Measurements from ENCODE around the gene PRDM15. TPM values are rescaled to one million over a fixed set of nuclear protein-coding genes. Genes with fewer than 3 reads are reported as not detected.

The PRDM15 gene
- total and polyA plus RNA-seq, 2 donors (not counting 1 experiment from before 2014, with no cell fraction given), result 2.3 to 3.6 TPM

DNA sequence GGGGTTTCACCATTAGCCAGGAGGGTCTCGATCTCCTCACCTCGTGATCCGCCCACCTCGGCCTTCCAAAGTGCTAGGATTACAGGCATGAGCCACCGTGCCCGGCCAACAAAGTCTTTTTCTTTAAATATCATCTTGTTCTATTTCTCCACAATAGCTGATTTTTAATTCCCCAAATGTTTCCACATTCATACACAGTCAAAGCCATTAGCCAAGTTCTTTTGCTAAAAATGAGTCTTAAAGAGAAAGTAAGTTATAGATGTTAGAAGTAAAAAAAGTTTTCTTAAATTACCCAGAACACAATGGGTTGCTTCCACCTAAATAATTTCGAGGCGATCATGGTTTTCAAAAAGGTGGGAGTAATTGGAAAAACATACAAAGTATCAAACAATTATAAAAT, 44.0 kb upstream of the PRDM15 start:
- TF ChIP-seq EZH2 (IDR thresholded peaks at IDR 0.05; ENCODE audit: low read length, missing control alignments), result no peak
- TF ChIP-seq, protein P1, sequence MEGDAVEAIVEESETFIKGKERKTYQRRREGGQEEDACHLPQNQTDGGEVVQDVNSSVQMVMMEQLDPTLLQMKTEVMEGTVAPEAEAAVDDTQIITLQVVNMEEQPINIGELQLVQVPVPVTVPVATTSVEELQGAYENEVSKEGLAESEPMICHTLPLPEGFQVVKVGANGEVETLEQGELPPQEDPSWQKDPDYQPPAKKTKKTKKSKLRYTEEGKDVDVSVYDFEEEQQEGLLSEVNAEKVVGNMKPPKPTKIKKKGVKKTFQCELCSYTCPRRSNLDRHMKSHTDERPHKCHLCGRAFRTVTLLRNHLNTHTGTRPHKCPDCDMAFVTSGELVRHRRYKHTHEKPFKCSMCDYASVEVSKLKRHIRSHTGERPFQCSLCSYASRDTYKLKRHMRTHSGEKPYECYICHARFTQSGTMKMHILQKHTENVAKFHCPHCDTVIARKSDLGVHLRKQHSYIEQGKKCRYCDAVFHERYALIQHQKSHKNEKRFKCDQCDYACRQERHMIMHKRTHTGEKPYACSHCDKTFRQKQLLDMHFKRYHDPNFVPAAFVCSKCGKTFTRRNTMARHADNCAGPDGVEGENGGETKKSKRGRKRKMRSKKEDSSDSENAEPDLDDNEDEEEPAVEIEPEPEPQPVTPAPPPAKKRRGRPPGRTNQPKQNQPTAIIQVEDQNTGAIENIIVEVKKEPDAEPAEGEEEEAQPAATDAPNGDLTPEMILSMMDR (conservative IDR thresholded peaks at IDR 0.05 in 1 of 2, IDR thresholded peaks at IDR 0.05 in 1 of 2; ENCODE audit: low read depth in 1 of 2, low read length in 2 of 2), result no peak
- Histone ChIP-seq H2AFZ (ENCODE audit: low read length) (no peak overlapping the region), H3K4me2 (ENCODE audit: extremely low read depth, insufficient read depth, low read length) (peak overlapping the region; percentile 92), H4K20me1 (ENCODE audit: control insufficient read depth, extremely low read depth, insufficient read depth, low read length) (no peaks in the 10 kb centered on the region), H3K4me3 (replicated peaks in 1 of 4; ENCODE audit: control extremely low read depth in 1 of 4, insufficient read depth in 1 of 4, low read depth in 3 of 4, low read length in 4 of 4) (peak overlapping the region in 2 of 4 experiments; percentile 11 to 23), H3K9ac (ENCODE audit: insufficient read depth, low read length) (no peak overlapping the region), H3K27me3 (ENCODE audit: control insufficient read depth, insufficient read depth, low read length) (no peaks in the 10 kb centered on the region), H3K4me1 (ENCODE audit: control insufficient read depth, extremely low read depth, insufficient read depth, low read length) (peaks cover 20% of the 10 kb centered on the region), H3K79me2 (ENCODE audit: control insufficient read depth, insufficient read depth, low read length) (peaks cover 3% of the 10 kb centered on the region), H3K27ac (ENCODE audit: insufficient read depth, low read length) (peak overlapping the region; percentile 83), H3K9me3 (ENCODE audit: control insufficient read depth, insufficient read depth, low read depth, low read length) (no peaks in the 10 kb centered on the region), H3K36me3 (ENCODE audit: control insufficient read depth, insufficient read depth, low read length) (peaks cover 3% of the 10 kb centered on the region)
- DNase-seq (ENCODE audit: low read depth in 2 of 2), result no peak

DNA sequence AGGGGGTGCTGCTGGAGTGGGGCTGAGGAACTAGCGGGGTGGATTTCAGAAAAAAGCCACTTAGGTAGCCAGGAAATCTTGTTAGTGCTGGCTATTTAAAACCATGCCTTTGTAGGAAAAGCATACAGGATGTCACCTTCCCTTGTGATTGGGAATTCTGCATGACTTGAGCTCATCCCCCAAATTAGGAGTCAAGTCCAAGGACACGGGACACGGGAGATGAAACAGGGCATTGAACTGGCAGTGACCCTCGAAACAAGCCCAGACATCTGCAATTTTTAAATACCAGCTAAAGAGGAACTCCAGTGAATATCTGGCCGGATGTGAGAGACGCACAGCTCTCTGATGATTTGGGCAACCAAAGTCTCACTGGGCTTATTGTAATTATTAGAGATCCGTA, 41.9 kb upstream of the PRDM15 start:
- H4K20me1 ChIP-seq (ENCODE audit: control insufficient read depth, extremely low read depth, insufficient read depth, low read length), result no peaks in the 10 kb centered on the region
- no peaks in the 10 kb centered on the region for H3K9me3 ChIP-seq (ENCODE audit: control insufficient read depth, insufficient read depth, low read depth, low read length)
- H3K27me3 ChIP-seq (ENCODE audit: control insufficient read depth, insufficient read depth, low read length), result no peaks in the 10 kb centered on the region
- no peak overlapping the region for H3K4me2 ChIP-seq (ENCODE audit: extremely low read depth, insufficient read depth, low read length)
- no peak overlapping the region for H2AFZ ChIP-seq (ENCODE audit: low read length)
- H3K79me2 ChIP-seq (ENCODE audit: control insufficient read depth, insufficient read depth, low read length), result peaks cover 2% of the 10 kb centered on the region
- no peak overlapping the region for H3K9ac ChIP-seq (ENCODE audit: insufficient read depth, low read length)
- H3K4me3 ChIP-seq (replicated peaks in 1 of 4; ENCODE audit: control extremely low read depth in 1 of 4, insufficient read depth in 1 of 4, low read depth in 3 of 4, low read length in 4 of 4), result no peak overlapping the region
- peaks cover 3% of the 10 kb centered on the region for H3K36me3 ChIP-seq (ENCODE audit: control insufficient read depth, insufficient read depth, low read length)
- no peak for TF ChIP-seq EZH2 (IDR thresholded peaks at IDR 0.05; ENCODE audit: low read length, missing control alignments)
- TF ChIP-seq, protein P1 (conservative IDR thresholded peaks at IDR 0.05 in 1 of 2, IDR thresholded peaks at IDR 0.05 in 1 of 2; ENCODE audit: low read depth in 1 of 2, low read length in 2 of 2), result no peak
- no peak overlapping the region for H3K27ac ChIP-seq (ENCODE audit: insufficient read depth, low read length)
- H3K4me1 ChIP-seq (ENCODE audit: control insufficient read depth, extremely low read depth, insufficient read depth, low read length), result peaks cover 17% of the 10 kb centered on the region
- DNase-seq (ENCODE audit: low read depth in 2 of 2), result no peak

DNA sequence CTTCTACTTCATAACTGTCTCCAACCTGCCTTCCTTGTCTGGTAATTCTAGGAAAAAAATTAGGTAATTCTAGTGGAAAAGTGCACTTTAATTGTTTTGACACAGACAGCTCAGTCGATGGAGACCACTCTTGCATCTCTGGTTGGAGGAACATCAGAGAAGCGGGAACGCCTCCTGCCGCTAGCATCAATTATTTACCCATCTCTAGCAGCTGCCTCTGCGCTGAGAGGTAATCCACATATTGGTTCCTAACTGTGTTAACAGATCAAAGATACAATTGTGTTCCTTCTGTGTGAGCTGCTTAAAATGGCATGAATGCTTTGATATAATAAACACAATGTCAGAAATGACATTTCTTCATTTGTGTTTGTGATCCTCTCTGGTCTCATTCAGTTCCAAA, 41.3 kb upstream of the PRDM15 start:
- Histone ChIP-seq H3K79me2 (ENCODE audit: control insufficient read depth, insufficient read depth, low read length) (no peaks in the 10 kb centered on the region), H3K27me3 (ENCODE audit: control insufficient read depth, insufficient read depth, low read length) (no peaks in the 10 kb centered on the region)

More for the DNA sequence above, 41.3 kb upstream of the PRDM15 start:
- TF ChIP-seq, protein P1 (conservative IDR thresholded peaks at IDR 0.05 in 1 of 2, IDR thresholded peaks at IDR 0.05 in 1 of 2; ENCODE audit: low read depth in 1 of 2, low read length in 2 of 2), result no peak
- no peak for TF ChIP-seq EZH2 (IDR thresholded peaks at IDR 0.05; ENCODE audit: low read length, missing control alignments)
- H4K20me1 ChIP-seq (ENCODE audit: control insufficient read depth, extremely low read depth, insufficient read depth, low read length), result no peaks in the 10 kb centered on the region
- peaks cover 3% of the 10 kb centered on the region for H3K36me3 ChIP-seq (ENCODE audit: control insufficient read depth, insufficient read depth, low read length)
- no peaks in the 10 kb centered on the region for H3K9me3 ChIP-seq (ENCODE audit: control insufficient read depth, insufficient read depth, low read depth, low read length)
- H3K4me3 ChIP-seq (replicated peaks in 1 of 4; ENCODE audit: control extremely low read depth in 1 of 4, insufficient read depth in 1 of 4, low read depth in 3 of 4, low read length in 4 of 4), result no peak overlapping the region
- peaks cover 12% of the 10 kb centered on the region for H3K4me1 ChIP-seq (ENCODE audit: control insufficient read depth, extremely low read depth, insufficient read depth, low read length)
- no peak overlapping the region for H3K4me2 ChIP-seq (ENCODE audit: extremely low read depth, insufficient read depth, low read length)
- no peak overlapping the region for H2AFZ ChIP-seq (ENCODE audit: low read length)
- no peak overlapping the region for H3K27ac ChIP-seq (ENCODE audit: insufficient read depth, low read length)
- no peak overlapping the region for H3K9ac ChIP-seq (ENCODE audit: insufficient read depth, low read length)
- DNase-seq (ENCODE audit: low read depth in 2 of 2), result no peak

All from fibroblast of lung (primary cell).